Liver (tissue), 9 donors: ENCODE data around the gene ZNF768. TPM values are rescaled to one million over a fixed set of nuclear protein-coding genes. Genes with fewer than 3 reads are reported as not detected.

Experiments used
- DNase-seq: peaks from one replicate; pipeline ENCODE4 v3.0.0-alpha.2; 2017; ENCODE audit warnings: low spot score
- H3K27ac ChIP-seq, 2 donors: one replicate each; pipeline ENCODE4 v1.7.0; 2013; ENCODE audit warnings: inconsistent platforms in 2 of 2, low read length in 2 of 2, control low read depth in 1 of 2, low read depth in 1 of 2, mild to moderate bottlenecking in 1 of 2
- H3K27me3 ChIP-seq, 4 donors: one replicate each; pipeline versions ENCODE4 v1.6.1 to v1.7.0; 2013; ENCODE audit warnings: low read length in 3 of 4, inconsistent platforms in 1 of 4, mild to moderate bottlenecking in 1 of 4, moderate library complexity in 1 of 4; ENCODE audit not compliant: control insufficient read depth in 4 of 4, insufficient read depth in 4 of 4
- H3K36me3 ChIP-seq, 4 donors: one replicate each; pipeline versions ENCODE4 v1.6.1 to v1.7.0; 2013; ENCODE audit warnings: low read length in 3 of 4, mild to moderate bottlenecking in 3 of 4, low read depth in 1 of 4, moderate library complexity in 1 of 4; ENCODE audit not compliant: control insufficient read depth in 4 of 4, insufficient read depth in 3 of 4
- H3K4me1 ChIP-seq, 4 donors: one replicate each; pipeline versions ENCODE4 v1.6.1 to v1.7.0; 2013; ENCODE audit warnings: low read length in 3 of 4, mild to moderate bottlenecking in 3 of 4, moderate library complexity in 1 of 4; ENCODE audit not compliant: control insufficient read depth in 4 of 4, insufficient read depth in 4 of 4
- H3K4me3 ChIP-seq, 3 donors: one replicate each; pipeline versions ENCODE4 v1.6.1 to v1.7.0; 2013; ENCODE audit warnings: low read length in 3 of 3, control low read depth in 1 of 3, low read depth in 1 of 3, mild to moderate bottlenecking in 1 of 3
- H3K9ac ChIP-seq, 2 donors: one replicate each; pipeline ENCODE4 v1.7.0; 2013; ENCODE audit warnings: low read length in 2 of 2, mild to moderate bottlenecking in 2 of 2, moderate library complexity in 2 of 2, control low read depth in 1 of 2, low read depth in 1 of 2
- H3K9me3 ChIP-seq, 4 donors: one replicate each; pipeline versions ENCODE4 v1.6.1 to v1.7.0; 2013; ENCODE audit warnings: low read length in 3 of 4; ENCODE audit not compliant: control insufficient read depth in 4 of 4
- ATF3 ChIP-seq: IDR thresholded peaks from 2 replicates; pipeline ENCODE4 v1.6.1; 2016; ENCODE audit warnings: antibody characterized with exemption
- CTCF ChIP-seq: fragments of 150-350 bp; IDR thresholded peaks from 2 replicates; pipeline ENCODE4 v1.5.1; 2017; ENCODE audit warnings: improper control_type of control experiment, low read depth, low read length; ENCODE audit not compliant: missing input control
- EGR1 ChIP-seq, 2 donors: IDR thresholded peaks; 2 replicates each; pipeline ENCODE4 v1.6.1; 2016 to 2018; ENCODE audit warnings: antibody characterized with exemption in 2 of 2, low read depth in 2 of 2
- FOXA1 ChIP-seq: IDR thresholded peaks from 2 replicates; pipeline ENCODE4 v1.6.1; 2016; ENCODE audit warnings: antibody characterized with exemption
- FOXA2 ChIP-seq: IDR thresholded peaks from 2 replicates; pipeline ENCODE4 v1.6.1; 2016; ENCODE audit warnings: antibody characterized with exemption
- GABPA ChIP-seq, 2 donors: IDR thresholded peaks in 1 of 2; conservative IDR thresholded peaks in 1 of 2; 2 replicates each; pipeline ENCODE4 v1.6.1; 2016; ENCODE audit warnings: antibody characterized with exemption in 2 of 2, mild to moderate bottlenecking in 1 of 2, moderate library complexity in 1 of 2
- HNF4A ChIP-seq, 2 donors: conservative IDR thresholded peaks; 2 replicates each; pipeline ENCODE4 v1.6.1; 2016; ENCODE audit warnings: antibody characterized with exemption in 2 of 2, mild to moderate bottlenecking in 2 of 2
- HNF4G ChIP-seq: IDR thresholded peaks from 2 replicates; pipeline ENCODE4 v1.6.1; 2016; ENCODE audit warnings: antibody characterized with exemption
- JUND ChIP-seq, 2 donors: IDR thresholded peaks; 2 replicates each; pipeline ENCODE4 v1.6.1; 2016; ENCODE audit warnings: antibody characterized with exemption in 2 of 2
- MAX ChIP-seq: IDR thresholded peaks from 2 replicates; pipeline ENCODE4 v1.6.1; 2016; ENCODE audit warnings: antibody characterized with exemption
- NR2F2 ChIP-seq: IDR thresholded peaks from 2 replicates; pipeline ENCODE4 v1.6.1; 2016; ENCODE audit warnings: antibody characterized with exemption
- RAD21 ChIP-seq, 2 donors: IDR thresholded peaks; 2 replicates each; pipeline ENCODE4 v1.6.1; 2016; ENCODE audit warnings: antibody characterized with exemption in 2 of 2, mild to moderate bottlenecking in 2 of 2
- REST ChIP-seq: IDR thresholded peaks from 2 replicates; pipeline ENCODE4 v1.6.1; 2016; ENCODE audit warnings: antibody characterized with exemption, mild to moderate bottlenecking
- RXRA ChIP-seq, 2 donors: IDR thresholded peaks; 2 replicates each; pipeline ENCODE4 v1.6.1; 2017 to 2018; ENCODE audit warnings: antibody characterized with exemption in 2 of 2, mild to moderate bottlenecking in 1 of 2
- SP1 ChIP-seq: IDR thresholded peaks from 2 replicates; pipeline ENCODE4 v1.6.1; 2018; ENCODE audit warnings: antibody characterized with exemption, mild to moderate bottlenecking
- TAF1 ChIP-seq: conservative IDR thresholded peaks from 2 replicates; pipeline ENCODE4 v1.6.1; 2016; ENCODE audit warnings: antibody characterized with exemption, mild to moderate bottlenecking
- YY1 ChIP-seq: IDR thresholded peaks from 2 replicates; pipeline ENCODE4 v1.6.1; 2016; ENCODE audit warnings: antibody characterized with exemption, mild to moderate bottlenecking
- ZBTB33 ChIP-seq: IDR thresholded peaks from 2 replicates; pipeline ENCODE4 v1.6.1; 2016; ENCODE audit warnings: antibody characterized with exemption
- WGBS: extraction: QIAGEN DNeasy Blood & Tissue Kit; methylation state at CpG from one replicate; pipeline ENCODE4 v1.1.7; 2013; 5-methylcytosine and 5-hydroxymethylcytosine counted together
- polyA plus RNA-seq, 2 donors: library from polyadenylated mRNA; stranded (reverse) in 1 of 2; unstranded in 1 of 2; fragments of 200-250 nt in 1 of 2; fragments of >200 nt in 1 of 2; fragmentation: Nextera tagmentation in 1 of 2; extraction: Ambion mirVana in 1 of 2; gene quantifications; one replicate each; pipeline versions ENCODE4 v1.2.1 to v1.2.3, GENCODE V29; 2013 to 2015
- total RNA-seq, 2 donors: library from RNA; depleted of rRNA; stranded (reverse); fragments of >200 nt; gene quantifications; one replicate each; pipeline ENCODE4 v1.2.3, GENCODE V29; 2014
- donor health status: healthy.
- donor health status: healthy.
- donor health status: healthy.
- donor health status: healthy.
- donor health status: healthy.

Gene ZNF768
- total and polyA plus RNA-seq, 4 donors: 2.2 to 16.9 (median 10.9) TPM

- TF ChIP-seq FOXA2: no peak
- TF ChIP-seq GABPA (IDR thresholded peaks at IDR 0.05 in 1 of 2, conservative IDR thresholded peaks at IDR 0.05 in 1 of 2): peak in 1 of 2 donors; percentile 3
- TF ChIP-seq FOXA1: peak; percentile 8
- peak in 1 of 2 donors; percentile 17 for TF ChIP-seq HNF4A (conservative IDR thresholded peaks at IDR 0.05)
- TF ChIP-seq SP1: peak; percentile 9
- TF ChIP-seq CTCF: no peak
- peak; percentile 7 to 22 for TF ChIP-seq JUND (IDR thresholded peaks at IDR 0.05)
- peak; percentile 95 for TF ChIP-seq YY1
- no peak for DNase-seq
- Histone ChIP-seq H3K9ac (peak overlapping the region; percentile 70 to 76), H3K27ac (peak overlapping the region; percentile 86 to 99), H3K27me3 (no peaks in the 10 kb centered on the region), H3K4me1 (peaks cover 7 to 35% (median 23%) of the 10 kb centered on the region in 4 donors), H3K9me3 (no peaks in the 10 kb centered on the region), H3K36me3 (peaks cover 0 to 6% (median 1%) of the 10 kb centered on the region in 4 donors), H3K4me3 (peak overlapping the region; percentile 65 to 94 (median 81))
- 3% methylated on average over 18 of the region's 18 CpGs for WGBS
Observed at GRCh38 chr16:30535106-30535776, 8.9 kb upstream of the ZNF768 start.

- TF ChIP-seq NR2F2 (peak; percentile 94), ZBTB33 (peak; percentile 88), JUND (IDR thresholded peaks at IDR 0.05) (peak; percentile 46 to 56), HNF4G (no peak), MAX (peak; percentile 85), EGR1 (IDR thresholded peaks at IDR 0.05; ENCODE audit: low read depth in 2 of 2) (peak in 1 of 2 donors; percentile 93), FOXA2 (no peak), FOXA1 (peak; percentile 27), ATF3 (no peak), REST (peak; percentile 74), TAF1 (no peak), YY1 (peak; percentile 100), RAD21 (IDR thresholded peaks at IDR 0.05) (peak; percentile 48 to 49), GABPA (IDR thresholded peaks at IDR 0.05 in 1 of 2, conservative IDR thresholded peaks at IDR 0.05 in 1 of 2) (peak; percentile 34 to 86), RXRA (IDR thresholded peaks at IDR 0.05) (peak; percentile 48 to 55), HNF4A (conservative IDR thresholded peaks at IDR 0.05) (peak; percentile 70 to 73), CTCF (no peak), SP1 (peak; percentile 74)
- Histone ChIP-seq H3K4me1 (peaks cover 7 to 39% (median 24%) of the 10 kb centered on the region in 4 donors), H3K9ac (peak within 1 kb of the TSS; percentile 70 to 86), H3K27me3 (no peaks in the 10 kb centered on the region), H3K4me3 (peak within 1 kb of the TSS; percentile 65 to 94 (median 81)), H3K36me3 (peaks cover 0 to 6% (median 1%) of the 10 kb centered on the region in 4 donors), H3K9me3 (no peaks in the 10 kb centered on the region), H3K27ac (peak within 1 kb of the TSS; percentile 86 to 99)
- peak; percentile 91 for DNase-seq
- WGBS: under 1% methylated on average over 70 of the region's 70 CpGs
Observed at GRCh38 chr16:30534368-30535105, 8.2 kb upstream of the ZNF768 start, which contains the start of gene ZNF747. Gene ZNF747 (minus strand): TSS chr16:30534858. CDS start chr16:30534679, 179 bp downstream.
